ENCODE data around the gene SPDYE2.
"Not testable (repeated sequence)": the region's sequence is repeated elsewhere in the genome, so short reads cannot be mapped to it uniquely, and the experiment has no call there.

Gene SPDYE2

GRCh38 chr7:102540604-102541003, 10.4 kb upstream of the SPDYE2 start:
- not testable (repeated sequence) for DNase-seq

GRCh38 chr7:102542083-102542482, 8.9 kb upstream of the SPDYE2 start:
- DNase-seq: not testable (repeated sequence)

- not testable (repeated sequence) for DNase-seq
Observed at GRCh38 chr7:102542771-102543170, 8.3 kb upstream of the SPDYE2 start.

GRCh38 chr7:102543596-102543995, 7.4 kb upstream of the SPDYE2 start, which contains the start of gene UPK3BL2:
Gene UPK3BL2, minus strand, starts transcription at chr7:102543696. Its CDS starts 60 bp downstream, at chr7:102543636.
- not testable (repeated sequence) for DNase-seq

GRCh38 chr7:102544372-102544771, 6.7 kb upstream of the SPDYE2 start:
- not testable (repeated sequence) for DNase-seq

- DNase-seq: not testable (repeated sequence)
Observed at GRCh38 chr7:102545288-102545687, 5.7 kb upstream of the SPDYE2 start.

- not testable (repeated sequence) for DNase-seq
Observed at GRCh38 chr7:102546353-102546752, 4.7 kb upstream of the SPDYE2 start.

- not testable (repeated sequence) for DNase-seq
Observed at GRCh38 chr7:102568620-102569019, 17.6 kb downstream of the SPDYE2 start.

GRCh38 chr7:102572261-102573239, 21.5 kb downstream of the SPDYE2 start, which contains the start of gene POLR2J3:
Gene POLR2J3, minus strand, starts transcription at chr7:102572583. Its CDS starts 62 bp downstream, at chr7:102572521.
- peak; percentile 100 for DNase-seq

GRCh38 chr7:102574607-102575006, 23.6 kb downstream of the SPDYE2 start:
- not testable (repeated sequence) for DNase-seq

GRCh38 chr7:102576363-102576762, 25.3 kb downstream of the SPDYE2 start:
- DNase-seq: not testable (repeated sequence)

GRCh38 chr7:102577315-102578240, 26.6 kb downstream of the SPDYE2 start:
- DNase-seq: not testable (repeated sequence)

GRCh38 chr7:102578486-102578885, 27.5 kb downstream of the SPDYE2 start:
- not testable (repeated sequence) for DNase-seq

- DNase-seq: not testable (repeated sequence)
Observed at GRCh38 chr7:102581722-102582121, 30.7 kb downstream of the SPDYE2 start.

GRCh38 chr7:102583495-102583894, 32.5 kb downstream of the SPDYE2 start:
- not testable (repeated sequence) for DNase-seq

GRCh38 chr7:102589857-102590256, 38.8 kb downstream of the SPDYE2 start:
- DNase-seq: not testable (repeated sequence)

GRCh38 chr7:102592477-102593019, 41.5 kb downstream of the SPDYE2 start:
- DNase-seq: peak; percentile 55

GRCh38 chr7:102593637-102594334, 42.8 kb downstream of the SPDYE2 start:
- not testable (repeated sequence) for DNase-seq

- DNase-seq: not testable (repeated sequence)
Observed at GRCh38 chr7:102596036-102596435, 45.0 kb downstream of the SPDYE2 start.

GRCh38 chr7:102599699-102600098, 48.7 kb downstream of the SPDYE2 start:
- not testable (repeated sequence) for DNase-seq

- DNase-seq: not testable (repeated sequence)
Observed at GRCh38 chr7:102602317-102602716, 51.3 kb downstream of the SPDYE2 start.
